HTERT RPE-1 (cell line): ENCODE results near the gene SLC6A11.

ENCODE experiments used
- in situ Hi-C: fragments of 300-500 bp; cut with MboI; formaldehyde crosslinking; loops from 4 replicates; pipeline ENCODE4 v1.14.3; 2020; ENCODE audit warnings: low sequenced_read_pairs

Gene SLC6A11

GRCh38 chr3:10837849-10838248, 21.8 kb downstream of the SLC6A11 start:
- in situ Hi-C loops: no loop called here

DNA sequence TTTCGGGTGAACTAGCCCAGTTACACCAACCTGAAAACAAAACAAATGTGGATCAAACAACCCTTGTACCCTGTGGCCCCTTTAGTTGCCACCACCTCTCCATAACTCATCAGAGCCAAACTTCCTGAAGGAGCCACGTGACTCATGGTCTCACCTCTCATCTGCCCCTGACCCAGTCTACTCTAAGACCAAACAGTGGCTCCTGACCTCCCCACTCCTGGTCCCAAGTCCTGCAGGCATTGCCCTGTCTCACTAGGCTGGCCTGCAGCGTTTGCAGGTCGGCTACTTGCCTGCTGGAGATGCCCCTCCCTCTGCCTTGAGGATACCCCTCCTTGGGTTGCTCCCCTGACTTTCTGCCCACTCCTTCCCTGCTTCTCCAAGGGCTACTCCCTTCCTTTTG, 23.1 kb downstream of the SLC6A11 start:
- in situ Hi-C loops: no loop called here

DNA sequence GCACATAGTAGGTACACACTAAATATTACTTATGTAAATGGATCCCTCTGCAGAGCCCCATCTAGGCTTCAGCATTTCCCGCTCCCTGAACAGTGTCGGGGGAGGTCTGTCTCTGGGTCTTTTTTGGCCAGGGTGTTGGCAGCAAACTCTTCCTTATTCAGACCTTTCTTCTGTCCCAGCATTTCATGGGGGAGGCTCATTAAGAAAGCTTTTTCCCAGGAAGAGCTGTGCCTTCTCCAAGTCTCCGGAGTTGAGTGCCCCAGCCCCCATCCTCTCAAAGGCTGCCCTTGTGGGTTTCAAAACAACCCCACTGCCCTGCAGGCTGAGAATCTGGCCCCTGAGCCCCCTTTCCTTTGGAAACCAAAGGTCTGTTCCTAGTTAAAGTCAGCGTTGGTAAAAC, 25.1 kb downstream of the SLC6A11 start:
- in situ Hi-C loops: no loop called here

- in situ Hi-C loops: no loop called here
Observed at GRCh38 chr3:10843378-10843777, 27.4 kb downstream of the SLC6A11 start.

DNA sequence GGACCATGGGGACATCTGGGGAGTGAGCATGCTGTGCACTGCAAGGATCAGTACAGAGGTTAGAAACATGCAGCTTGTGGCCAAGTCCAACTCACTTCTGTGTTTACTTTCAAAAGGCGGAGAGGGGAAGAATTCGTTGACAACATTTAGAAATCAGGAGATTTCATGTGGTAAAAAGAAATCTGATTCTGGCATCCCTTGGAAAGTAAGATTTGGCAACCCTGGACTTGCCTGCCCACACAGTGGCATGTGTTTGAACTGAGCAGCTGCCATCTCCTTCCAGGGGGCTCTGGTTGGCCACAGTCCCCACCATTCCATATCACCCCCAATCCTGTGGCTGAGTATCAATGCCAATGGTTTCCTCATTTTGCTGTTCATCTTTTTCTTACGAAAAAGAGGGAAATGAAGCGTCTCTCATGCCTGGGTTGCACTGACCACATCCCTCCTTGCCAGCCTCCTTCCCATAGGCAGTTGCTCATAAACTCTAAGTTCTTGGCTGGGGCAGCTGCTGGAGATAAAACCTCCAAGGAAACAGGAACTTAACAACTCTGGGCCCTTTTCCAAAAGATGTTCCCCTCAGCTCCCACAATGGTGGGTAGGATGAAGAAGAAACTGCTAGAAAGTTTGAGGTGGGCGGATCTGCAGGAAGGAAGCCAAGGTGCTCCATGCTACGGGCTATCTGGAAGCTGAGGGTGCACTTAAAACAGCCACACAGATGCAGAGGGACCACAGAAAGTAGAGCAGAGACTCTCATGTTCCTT, 29.2 kb downstream of the SLC6A11 start:
- in situ Hi-C loops: no loop called here

GRCh38 chr3:10845839-10846656, 30.0 kb downstream of the SLC6A11 start:
- in situ Hi-C loops: no loop called here

GRCh38 chr3:10846657-10846975, 30.6 kb downstream of the SLC6A11 start:
- in situ Hi-C loops: no loop called here

DNA sequence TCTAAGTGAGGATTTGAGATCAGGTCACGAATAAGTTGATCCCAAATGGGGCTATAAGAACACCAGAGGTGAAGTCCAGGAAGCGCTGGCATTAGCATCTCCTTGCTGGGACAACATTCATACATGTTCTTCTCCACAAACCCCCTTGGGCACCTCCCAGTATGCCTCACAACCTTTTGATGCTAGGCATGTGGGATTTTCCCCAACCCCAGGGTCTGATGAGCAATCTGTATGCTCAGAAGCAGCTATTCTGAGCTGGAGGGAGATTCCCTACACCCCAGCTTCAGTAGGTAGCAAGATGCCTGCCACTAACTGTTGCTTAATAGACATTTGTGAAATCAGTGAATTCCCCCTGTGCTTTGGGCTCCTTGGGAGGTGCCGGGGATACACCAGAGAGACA, 32.2 kb downstream of the SLC6A11 start:
- in situ Hi-C loops: no loop called here

DNA sequence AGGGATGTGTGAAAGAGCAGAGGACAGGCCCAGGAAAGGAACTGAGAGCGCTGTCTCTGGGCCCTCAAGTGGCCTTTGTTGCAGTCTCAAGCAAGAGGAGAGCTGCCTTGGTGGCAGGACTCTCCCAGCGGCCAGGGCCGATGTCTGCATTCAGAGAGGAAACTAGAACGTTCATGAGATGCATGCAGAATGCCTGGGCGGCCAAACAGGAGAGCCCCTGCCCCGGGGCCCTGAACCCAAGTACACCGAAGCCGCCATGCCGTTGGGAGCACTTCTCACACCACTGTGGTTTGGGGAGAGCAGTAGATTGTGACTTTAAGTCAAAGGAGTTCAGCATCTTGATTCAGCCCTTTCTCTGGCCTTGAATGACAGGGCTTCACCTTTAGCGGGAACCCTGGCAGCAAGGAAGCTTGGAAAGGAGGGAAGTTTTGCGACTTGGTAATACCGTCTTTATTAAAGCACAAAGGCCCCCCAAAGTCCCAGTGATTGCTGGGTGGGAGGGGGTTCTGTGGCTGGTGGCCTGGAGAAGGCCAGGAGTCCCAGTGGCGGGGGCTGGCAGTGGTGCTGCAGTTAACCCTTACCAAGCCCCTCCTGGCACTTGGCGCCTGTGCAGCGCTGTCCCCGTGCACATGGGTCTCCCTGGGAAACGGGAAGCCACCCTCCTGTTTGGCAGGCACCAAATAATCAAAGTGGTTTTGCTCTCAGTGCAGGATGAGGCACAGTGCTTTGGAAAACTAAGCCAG, 36.2 kb downstream of the SLC6A11 start:
- in situ Hi-C loops: no loop called here

GRCh38 chr3:10855083-10855870, 39.2 kb downstream of the SLC6A11 start:
- in situ Hi-C loops: no loop called here

DNA sequence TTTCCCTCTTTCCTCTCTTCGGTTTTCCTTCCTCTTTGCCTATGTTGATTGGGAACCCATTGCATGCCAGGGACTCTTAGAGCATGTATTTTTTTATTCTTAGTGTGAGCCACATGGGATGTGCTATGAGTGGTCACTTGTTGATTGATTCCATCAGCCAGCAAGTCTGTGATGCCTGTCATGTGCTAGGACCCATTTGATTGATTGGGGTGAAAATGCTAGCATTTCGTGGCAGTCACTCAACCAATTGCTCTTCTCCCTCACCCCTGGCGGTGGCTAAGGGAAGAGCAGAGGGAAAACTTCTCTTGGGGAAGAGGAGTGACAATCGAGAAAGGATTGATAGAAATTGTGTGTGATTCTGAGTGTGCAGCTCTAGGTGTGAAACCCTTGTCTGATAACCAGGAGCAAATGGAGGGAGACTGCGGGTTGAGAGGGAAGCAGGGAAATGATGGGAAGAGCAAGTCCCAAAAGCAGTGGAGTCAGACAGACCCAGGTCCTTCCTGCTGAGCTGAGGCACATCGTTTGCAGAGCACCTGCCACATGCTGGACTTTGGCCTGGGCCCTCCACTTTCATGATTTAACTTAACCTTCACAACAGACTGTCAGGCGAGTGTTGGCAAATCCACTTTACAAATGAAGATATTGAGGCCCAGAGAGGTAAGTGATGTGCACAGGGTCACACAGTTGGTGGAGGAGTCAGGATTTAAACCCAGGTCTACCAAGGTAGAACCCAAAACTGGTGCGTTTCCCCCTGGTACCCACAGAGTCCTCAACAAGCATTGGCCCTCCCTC, 40.0 kb downstream of the SLC6A11 start:
- in situ Hi-C loops: no loop called here

DNA sequence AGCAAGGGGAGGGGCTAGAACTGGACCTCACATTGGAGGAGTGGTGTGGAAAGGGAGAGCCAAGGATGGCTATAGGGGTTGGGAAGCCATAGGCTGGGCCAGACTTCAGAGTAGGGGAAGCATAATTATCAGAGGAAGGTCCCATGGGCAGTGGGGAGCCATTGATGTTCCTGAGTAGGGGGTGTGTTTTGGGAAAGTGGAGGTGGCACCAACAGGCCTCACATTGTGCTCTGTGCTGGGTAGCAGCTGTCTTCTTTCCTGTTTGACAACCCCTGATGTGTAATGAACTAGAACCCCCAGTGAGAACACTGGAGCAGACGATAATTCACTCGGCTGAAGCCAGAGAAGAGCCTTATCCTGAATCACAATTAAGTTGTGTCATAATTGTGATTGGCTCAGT, 41.2 kb downstream of the SLC6A11 start:
- in situ Hi-C loops: no loop called here

DNA sequence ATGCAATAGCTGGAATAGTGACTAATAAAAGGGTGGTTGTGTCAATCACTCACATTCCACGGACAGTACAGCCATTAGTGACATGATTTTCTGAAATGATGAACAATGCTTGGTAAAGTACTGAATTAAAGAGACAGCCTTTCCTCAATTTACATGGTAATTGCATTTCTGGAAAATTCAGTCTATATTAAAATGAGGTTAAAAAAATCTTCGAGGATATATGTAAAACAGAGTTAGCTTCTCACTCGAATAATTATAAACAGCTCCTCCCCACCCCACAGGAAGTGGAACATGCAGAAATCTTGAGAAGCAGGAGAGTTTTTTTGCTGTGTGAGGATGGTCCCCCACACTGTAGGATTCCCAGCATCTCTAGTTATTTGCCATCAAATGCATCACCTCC, 42.1 kb downstream of the SLC6A11 start:
- in situ Hi-C loops: no loop called here

- in situ Hi-C loops: no loop called here
Observed at GRCh38 chr3:10867384-10867783, 51.4 kb downstream of the SLC6A11 start.

DNA sequence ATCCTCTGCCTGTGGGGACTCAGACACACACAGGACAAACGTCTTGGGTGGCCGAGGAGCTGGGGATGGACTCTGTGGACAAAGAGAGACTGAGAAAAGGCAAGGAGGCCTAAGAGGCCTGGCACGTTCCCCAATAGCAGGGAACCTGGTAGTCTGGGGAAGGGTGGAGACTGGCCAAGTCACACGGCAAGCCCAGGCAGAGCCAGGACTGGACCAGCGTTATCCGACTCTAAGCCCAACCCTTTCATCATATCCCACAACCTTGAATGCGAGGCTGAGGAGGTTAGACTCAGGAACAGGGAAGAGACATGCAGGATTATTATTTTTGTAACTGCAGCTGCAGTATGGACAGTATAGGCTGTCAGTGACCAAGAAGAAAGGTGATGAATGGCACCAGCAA, 53.4 kb downstream of the SLC6A11 start:
- in situ Hi-C loops: no loop called here

GRCh38 chr3:10870296-10870695, 54.3 kb downstream of the SLC6A11 start:
- in situ Hi-C loops: no loop called here

- in situ Hi-C loops: no loop called here
Observed at GRCh38 chr3:10873415-10873814, 57.4 kb downstream of the SLC6A11 start.

DNA sequence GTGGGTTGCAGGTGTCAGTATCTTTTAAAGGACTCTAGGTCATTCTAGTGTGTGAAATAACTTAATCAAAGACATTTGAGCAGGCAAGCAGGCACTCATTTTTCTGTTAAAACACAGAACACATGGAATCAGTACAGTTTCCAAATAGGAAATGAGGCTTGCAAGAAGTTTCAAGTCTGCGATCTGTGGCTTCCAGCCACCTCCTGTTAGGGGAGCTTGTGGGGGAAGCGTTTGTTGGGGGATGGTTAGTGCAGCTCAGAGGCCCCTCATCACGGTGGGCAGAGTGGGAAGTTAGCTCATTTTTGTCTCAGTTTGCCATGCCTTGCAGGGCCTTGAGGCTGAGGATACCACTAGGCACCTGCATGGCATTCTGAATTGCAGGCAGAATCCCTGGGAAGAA, 59.9 kb downstream of the SLC6A11 start:
- in situ Hi-C loops: no loop called here

DNA sequence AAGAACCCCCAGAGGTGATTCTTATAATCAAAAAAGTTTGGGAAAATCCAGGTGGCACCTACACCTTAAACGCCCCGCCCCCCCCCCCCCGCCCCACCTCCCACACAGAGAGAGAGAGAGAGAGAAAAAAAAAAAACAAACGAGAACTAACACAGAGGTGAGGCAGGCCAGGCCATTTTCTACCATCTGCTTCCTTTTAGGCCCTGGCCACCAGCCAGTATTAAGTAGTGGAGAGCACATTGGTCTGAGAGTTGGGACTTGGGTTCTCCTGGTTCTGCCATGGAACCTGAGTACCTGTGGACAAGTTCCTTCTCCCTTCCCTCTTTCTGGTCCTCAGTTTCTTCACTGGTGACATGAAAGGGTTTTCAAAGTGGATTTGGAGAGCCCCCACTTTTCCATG, 60.6 kb downstream of the SLC6A11 start:
- in situ Hi-C loops: no loop called here

GRCh38 chr3:10882851-10883250, 66.8 kb downstream of the SLC6A11 start:
- in situ Hi-C loops: no loop called here
